K562 (cell line): Measurements from ENCODE around the gene LZTS2. TPM values are rescaled to one million over a fixed set of nuclear protein-coding genes. Genes with fewer than 3 reads are reported as not detected.

Source experiments
- CBFB ChIP-seq: sonication (generic); formaldehyde crosslinking; IDR thresholded peaks from 2 replicates; pipeline ENCODE4 v1.4.0; 2020; ENCODE audit warnings: mild to moderate bottlenecking, missing genetic modification reagents
- CREM ChIP-seq: IDR thresholded peaks from 2 replicates; pipeline ENCODE4 v1.6.1; 2014; ENCODE audit warnings: antibody characterized with exemption, low read depth
- CXXC5 ChIP-seq: fragments of 250-450 bp; sonication (Bioruptor Pico); IDR thresholded peaks from 2 replicates; pipeline ENCODE4 v1.8.0; 2022; ENCODE audit warnings: inconsistent platforms, mild to moderate bottlenecking, moderate library complexity
- L3MBTL2 ChIP-seq: fragments of 450-650 bp; IDR thresholded peaks from 2 replicates; pipeline ENCODE4 v1.6.1; 2016; ENCODE audit warnings: mild to moderate bottlenecking, moderate library complexity
- MAZ ChIP-seq, 2 experiments: fragments of 450-650 bp in 1 of 2; sonication (generic) in 1 of 2; formaldehyde crosslinking; IDR thresholded peaks in 1 of 2; conservative IDR thresholded peaks in 1 of 2; 2 replicates each; pipeline versions ENCODE4 v1.4.0 to v1.5.0; 2020; ENCODE audit warnings: mild to moderate bottlenecking in 1 of 2, missing genetic modification reagents in 1 of 2
- MEIS2 ChIP-seq: fragments of 450-650 bp; IDR thresholded peaks from 2 replicates; pipeline ENCODE4 v1.6.1; 2014; ENCODE audit warnings: mild to moderate bottlenecking; ENCODE audit not compliant: partially characterized antibody
- MXI1 ChIP-seq: IDR thresholded peaks from 2 replicates; pipeline ENCODE4 v1.6.1; 2011; ENCODE audit warnings: low read depth, mild to moderate bottlenecking, improper control_type of control experiment, low read length
- NFE2 ChIP-seq: IDR thresholded peaks from 2 replicates; pipeline ENCODE4 v1.6.1; 2014; ENCODE audit warnings: antibody characterized with exemption, low read depth
- PHF20 ChIP-seq: fragments of 450-650 bp; IDR thresholded peaks from 2 replicates; pipeline ENCODE4 v1.6.1; 2018; ENCODE audit not compliant: partially characterized antibody
- POLR2G ChIP-seq: fragments of 200-400 bp; formaldehyde crosslinking; IDR thresholded peaks from 2 replicates; pipeline ENCODE4 v1.6.1; 2017; ENCODE audit warnings: low read depth, mild to moderate bottlenecking, antibody characterized with exemption, low read length, moderate library complexity
- SIN3B ChIP-seq: fragments of 450-650 bp; IDR thresholded peaks from 2 replicates; pipeline ENCODE4 v1.6.1; 2017; ENCODE audit warnings: low read depth, mild to moderate bottlenecking, moderate library complexity
- SUPT5H ChIP-seq: fragments of 450-650 bp; IDR thresholded peaks from 2 replicates; pipeline ENCODE4 v1.6.1; 2016
- ZBTB49 ChIP-seq: sonication (generic); formaldehyde crosslinking; IDR thresholded peaks from 2 replicates; pipeline ENCODE4 v1.8.0; 2022; ENCODE audit warnings: missing genetic modification reagents, mild to moderate bottlenecking, borderline replicate concordance
- ZFX ChIP-seq: sonication (generic); formaldehyde crosslinking; IDR thresholded peaks from 2 replicates; pipeline ENCODE4 v1.8.0; 2022; ENCODE audit warnings: mild to moderate bottlenecking, missing genetic modification reagents, moderate library complexity
- polyA plus RNA-seq, 8 experiments: library from polyadenylated mRNA; depleted of rRNA in 4 of 8; stranded (reverse) in 5 of 8; unstranded in 3 of 8; fragments of >200 nt; fragmentation: Nextera tagmentation in 2 of 8; fragmentation: Illumina TruSeq in 1 of 8; extraction: Ambion mirVana in 2 of 8; extraction: Trizol in 1 of 8; gene quantifications; 2 replicates each; pipeline versions ENCODE4 v1.2.1 to v1.2.3, GENCODE V29; 2011 to 2014; ENCODE audit warnings: inconsistent platforms in 1 of 8, missing spikeins in 1 of 8
- total RNA-seq, 7 experiments: library from RNA; depleted of rRNA in 6 of 7; stranded (reverse); fragments of >200 nt in 6 of 7; fragmentation: Illumina TruSeq in 2 of 7; extraction: Trizol in 2 of 7; gene quantifications; 2 replicates each; pipeline versions ENCODE4 v1.2.1 to v1.2.3, GENCODE V29; 2011 to 2021; ENCODE audit warnings: low replicate concordance in 1 of 7
- TF ChIP-seq, protein P1 (sequence below): sonication (generic); formaldehyde crosslinking; IDR thresholded peaks from 2 replicates; pipeline ENCODE4 v1.9.0; 2022; ENCODE audit warnings: mild to moderate bottlenecking, missing genetic modification reagents
- TF ChIP-seq, protein P2 (sequence below), 2 experiments: fragments of 450-650 bp in 1 of 2; sonication (generic) in 1 of 2; formaldehyde crosslinking in 1 of 2; IDR thresholded peaks; 2 replicates each; pipeline versions ENCODE4 v1.7.1 to v1.9.0; 2016 to 2022; ENCODE audit warnings: inconsistent platforms in 1 of 2, mild to moderate bottlenecking in 1 of 2, missing genetic modification reagents in 1 of 2

Gene LZTS2
- total and polyA plus RNA-seq, 9 of the 15 experiments (the other 6 are each of a cell fraction or from before 2014, with no cell fraction given) = 0.23 to 42.5 (median 14.7) TPM

DNA sequence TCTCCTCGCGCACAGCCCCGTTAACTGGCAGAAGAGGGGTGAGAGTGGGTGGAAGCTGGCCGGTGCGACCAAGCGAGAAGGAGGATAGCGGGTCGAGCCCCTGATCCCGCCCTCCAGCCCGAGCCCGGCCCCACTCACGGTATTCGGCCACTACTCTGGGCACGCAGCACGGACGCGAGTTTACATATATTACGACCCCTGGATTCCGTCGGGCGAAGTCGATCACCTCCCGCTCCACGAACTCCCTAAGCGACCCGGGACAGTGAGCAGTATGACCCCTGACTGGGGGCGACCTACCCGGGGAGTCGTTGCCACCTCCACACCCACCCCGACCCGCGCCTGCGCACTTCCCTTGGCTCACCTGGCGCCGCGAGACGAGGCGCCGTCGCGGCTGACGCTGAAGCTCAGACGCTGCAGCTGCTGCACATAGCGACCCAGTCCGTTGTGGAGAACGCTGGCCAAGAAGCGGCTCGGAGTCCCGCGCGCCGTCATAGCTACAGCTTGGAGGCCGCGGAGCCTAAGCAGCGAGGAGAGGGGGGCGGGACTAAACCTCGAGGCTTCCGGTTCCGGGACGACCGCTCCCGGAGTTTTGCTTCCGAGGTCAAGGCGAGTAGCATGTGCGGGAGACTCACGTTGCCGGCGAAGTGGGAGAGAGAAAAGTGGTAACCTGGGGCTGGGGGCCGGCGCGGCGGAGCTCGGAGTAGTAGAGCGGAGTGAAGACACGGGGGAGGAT is 12.5 kb upstream of the LZTS2 start, which contains the start of the genes MRPL43 and TWNK (continued):
- TF ChIP-seq, protein P1, sequence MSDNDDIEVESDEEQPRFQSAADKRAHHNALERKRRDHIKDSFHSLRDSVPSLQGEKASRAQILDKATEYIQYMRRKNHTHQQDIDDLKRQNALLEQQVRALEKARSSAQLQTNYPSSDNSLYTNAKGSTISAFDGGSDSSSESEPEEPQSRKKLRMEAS (CRISPR knock-in tag) = peak; percentile 91
- TF ChIP-seq, protein P2, sequence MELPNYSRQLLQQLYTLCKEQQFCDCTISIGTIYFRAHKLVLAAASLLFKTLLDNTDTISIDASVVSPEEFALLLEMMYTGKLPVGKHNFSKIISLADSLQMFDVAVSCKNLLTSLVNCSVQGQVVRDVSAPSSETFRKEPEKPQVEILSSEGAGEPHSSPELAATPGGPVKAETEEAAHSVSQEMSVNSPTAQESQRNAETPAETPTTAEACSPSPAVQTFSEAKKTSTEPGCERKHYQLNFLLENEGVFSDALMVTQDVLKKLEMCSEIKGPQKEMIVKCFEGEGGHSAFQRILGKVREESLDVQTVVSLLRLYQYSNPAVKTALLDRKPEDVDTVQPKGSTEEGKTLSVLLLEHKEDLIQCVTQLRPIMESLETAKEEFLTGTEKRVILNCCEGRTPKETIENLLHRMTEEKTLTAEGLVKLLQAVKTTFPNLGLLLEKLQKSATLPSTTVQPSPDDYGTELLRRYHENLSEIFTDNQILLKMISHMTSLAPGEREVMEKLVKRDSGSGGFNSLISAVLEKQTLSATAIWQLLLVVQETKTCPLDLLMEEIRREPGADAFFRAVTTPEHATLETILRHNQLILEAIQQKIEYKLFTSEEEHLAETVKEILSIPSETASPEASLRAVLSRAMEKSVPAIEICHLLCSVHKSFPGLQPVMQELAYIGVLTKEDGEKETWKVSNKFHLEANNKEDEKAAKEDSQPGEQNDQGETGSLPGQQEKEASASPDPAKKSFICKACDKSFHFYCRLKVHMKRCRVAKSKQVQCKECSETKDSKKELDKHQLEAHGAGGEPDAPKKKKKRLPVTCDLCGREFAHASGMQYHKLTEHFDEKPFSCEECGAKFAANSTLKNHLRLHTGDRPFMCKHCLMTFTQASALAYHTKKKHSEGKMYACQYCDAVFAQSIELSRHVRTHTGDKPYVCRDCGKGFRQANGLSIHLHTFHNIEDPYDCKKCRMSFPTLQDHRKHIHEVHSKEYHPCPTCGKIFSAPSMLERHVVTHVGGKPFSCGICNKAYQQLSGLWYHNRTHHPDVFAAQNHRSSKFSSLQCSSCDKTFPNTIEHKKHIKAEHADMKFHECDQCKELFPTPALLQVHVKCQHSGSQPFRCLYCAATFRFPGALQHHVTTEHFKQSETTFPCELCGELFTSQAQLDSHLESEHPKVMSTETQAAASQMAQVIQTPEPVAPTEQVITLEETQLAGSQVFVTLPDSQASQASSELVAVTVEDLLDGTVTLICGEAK (IDR thresholded peaks at IDR 0.05) = peak; percentile 98
- TF ChIP-seq, protein P2 (CRISPR knock-in tag; IDR thresholded peaks at IDR 0.05) = no peak
- TF ChIP-seq SUPT5H (peak; percentile 75), MXI1 (peak; percentile 84), ZFX (CRISPR knock-in tag) (peak; percentile 78), SIN3B (peak; percentile 78; the same call in 1 of the 2 replicates), PHF20 (peak; percentile 91), NFE2 (no peak), L3MBTL2 (peak; percentile 89), MAZ (CRISPR knock-in tag; conservative IDR thresholded peaks at IDR 0.05 in 1 of 2, IDR thresholded peaks at IDR 0.05 in 1 of 2) (peak in 1 of 2 experiments; percentile 42; a peak in 2 of 4 replicates), POLR2G (peak; percentile 84), MEIS2 (peak; percentile 30), CBFB (0 out of 2 replicates have a peak, but pooled peaks have one; percentile 0), ZBTB49 (no peak), CREM (peak; percentile 47; the same call in 1 of the 2 replicates), CXXC5 (CRISPR knock-in tag) (peak; percentile 57)
